ENCODE data around the gene MEX3A.
A peak's percentile ranks its signal among the peaks of the same experiment; 100 is the strongest.

GRCh38 chr1:156114101-156114918 lies 32.0 kb upstream of the MEX3A start, which contains the start of gene LMNA:
- TF ChIP-seq CTCF (IDR thresholded peaks at IDR 0.05; ENCODE audit: extremely low read depth in 1 of 2, insufficient read depth in 1 of 2, low read depth in 1 of 2, low read length in 2 of 2) (no peak), EZH2 (IDR thresholded peaks at IDR 0.05; ENCODE audit: borderline replicate concordance, low read depth, low read length, severe bottlenecking) (no peak), POLR2AphosphoS5 (IDR thresholded peaks at IDR 0.05; ENCODE audit: insufficient read depth, low read depth, low read length) (peak; percentile 99), MYC (IDR thresholded peaks at IDR 0.05; ENCODE audit: low read depth, low read length) (peak; percentile 95), POLR2A (IDR thresholded peaks at IDR 0.05; ENCODE audit: low read depth, low read length) (peak; percentile 98)

Data from endothelial cell of umbilical vein (primary cell).